HepG2 (cell line): ENCODE data around the gene HPCAL1. TPM values are rescaled to one million over a fixed set of nuclear protein-coding genes. Genes with fewer than 3 reads are reported as not detected.

Source experiments
- DNMT1 ChIP-seq: sonication (generic); formaldehyde crosslinking; IDR thresholded peaks from 2 replicates; pipeline ENCODE4 v1.5.1; 2020; ENCODE audit warnings: mild to moderate bottlenecking, missing genetic modification reagents
- DPF2 ChIP-seq: sonication (generic); formaldehyde crosslinking; IDR thresholded peaks from 2 replicates; pipeline ENCODE4 v1.4.0; 2020; ENCODE audit warnings: mild to moderate bottlenecking, low read depth, missing genetic modification reagents, borderline replicate concordance
- KMT2A ChIP-seq: sonication (generic); formaldehyde crosslinking; IDR thresholded peaks from 2 replicates; pipeline ENCODE4 v1.4.0; 2020; ENCODE audit warnings: missing genetic modification reagents
- SMYD3 ChIP-seq: sonication (generic); formaldehyde crosslinking; IDR thresholded peaks from 2 replicates; pipeline ENCODE4 v1.8.1; 2023; ENCODE audit warnings: mild to moderate bottlenecking, missing genetic modification reagents
- TCF12 ChIP-seq, 2 experiments: fragments of 450-650 bp in 1 of 2; sonication (generic) in 1 of 2; formaldehyde crosslinking in 1 of 2; IDR thresholded peaks; 2 replicates each; pipeline versions ENCODE4 v1.6.1 to v1.8.0; 2017 to 2022; ENCODE audit warnings: antibody characterized with exemption in 1 of 2, mild to moderate bottlenecking in 1 of 2, missing genetic modification reagents in 1 of 2, moderate library complexity in 1 of 2
- XBP1 ChIP-seq: sonication (generic); formaldehyde crosslinking; IDR thresholded peaks from 2 replicates; pipeline ENCODE4 v1.5.0; 2020; ENCODE audit warnings: missing genetic modification reagents
- ZEB1 ChIP-seq: IDR thresholded peaks from 2 replicates; pipeline ENCODE4 v1.6.1; 2012; ENCODE audit warnings: mild to moderate bottlenecking, low read depth, inconsistent platforms; ENCODE audit not compliant: insufficient replicate concordance
- ZNF235 ChIP-seq: sonication (generic); formaldehyde crosslinking; IDR thresholded peaks from 2 replicates; pipeline ENCODE4 v1.8.1; 2023; ENCODE audit warnings: mild to moderate bottlenecking, missing genetic modification reagents, borderline replicate concordance
- polyA plus RNA-seq, 8 experiments: library from polyadenylated mRNA; depleted of rRNA in 3 of 8; stranded (reverse) in 7 of 8; unstranded in 1 of 8; fragments of >200 nt; fragmentation: Illumina TruSeq in 4 of 8; extraction: Trizol in 4 of 8; gene quantifications; 2 replicates each; pipeline versions ENCODE4 v1.2.1 to v1.2.3, GENCODE V29; 2011 to 2016; ENCODE audit warnings: low read depth in 4 of 8, missing spikeins in 1 of 8, mixed read lengths in 1 of 8; ENCODE audit not compliant: insufficient read depth in 1 of 8
- total RNA-seq, 5 experiments: library from RNA; depleted of rRNA; stranded (reverse); fragments of >200 nt; fragmentation: Illumina TruSeq; extraction: Trizol; gene quantifications; 2 replicates each; pipeline ENCODE4 v1.2.3, GENCODE V29; 2016; ENCODE audit warnings: low read depth in 1 of 5
- TF ChIP-seq, protein P1 (sequence below): sonication (generic); formaldehyde crosslinking; IDR thresholded peaks from 2 replicates; pipeline ENCODE4 v1.5.0; 2020; ENCODE audit warnings: mild to moderate bottlenecking, missing genetic modification reagents
- TF ChIP-seq, protein P2 (sequence below): sonication (generic); formaldehyde crosslinking; IDR thresholded peaks from 2 replicates; pipeline ENCODE4 v1.4.0; 2020; ENCODE audit warnings: mild to moderate bottlenecking, missing genetic modification reagents
- TF ChIP-seq, protein P3 (sequence below): sonication (generic); formaldehyde crosslinking; IDR thresholded peaks from 2 replicates; pipeline ENCODE4 v1.5.0; 2020; ENCODE audit warnings: missing genetic modification reagents
- TF ChIP-seq, protein P4 (sequence below): sonication (generic); formaldehyde crosslinking; IDR thresholded peaks from 2 replicates; pipeline ENCODE4 v1.4.0; 2020; ENCODE audit warnings: missing genetic modification reagents

HPCAL1 gene
- total and polyA plus RNA-seq, 2 of the 13 experiments (the other 11 are each of a cell fraction or from before 2014, with no cell fraction given), result 29.5 to 29.9 TPM

GRCh38 chr2:10448576-10449485, 146.1 kb downstream of the HPCAL1 start (continued):
- TF ChIP-seq, protein P1, sequence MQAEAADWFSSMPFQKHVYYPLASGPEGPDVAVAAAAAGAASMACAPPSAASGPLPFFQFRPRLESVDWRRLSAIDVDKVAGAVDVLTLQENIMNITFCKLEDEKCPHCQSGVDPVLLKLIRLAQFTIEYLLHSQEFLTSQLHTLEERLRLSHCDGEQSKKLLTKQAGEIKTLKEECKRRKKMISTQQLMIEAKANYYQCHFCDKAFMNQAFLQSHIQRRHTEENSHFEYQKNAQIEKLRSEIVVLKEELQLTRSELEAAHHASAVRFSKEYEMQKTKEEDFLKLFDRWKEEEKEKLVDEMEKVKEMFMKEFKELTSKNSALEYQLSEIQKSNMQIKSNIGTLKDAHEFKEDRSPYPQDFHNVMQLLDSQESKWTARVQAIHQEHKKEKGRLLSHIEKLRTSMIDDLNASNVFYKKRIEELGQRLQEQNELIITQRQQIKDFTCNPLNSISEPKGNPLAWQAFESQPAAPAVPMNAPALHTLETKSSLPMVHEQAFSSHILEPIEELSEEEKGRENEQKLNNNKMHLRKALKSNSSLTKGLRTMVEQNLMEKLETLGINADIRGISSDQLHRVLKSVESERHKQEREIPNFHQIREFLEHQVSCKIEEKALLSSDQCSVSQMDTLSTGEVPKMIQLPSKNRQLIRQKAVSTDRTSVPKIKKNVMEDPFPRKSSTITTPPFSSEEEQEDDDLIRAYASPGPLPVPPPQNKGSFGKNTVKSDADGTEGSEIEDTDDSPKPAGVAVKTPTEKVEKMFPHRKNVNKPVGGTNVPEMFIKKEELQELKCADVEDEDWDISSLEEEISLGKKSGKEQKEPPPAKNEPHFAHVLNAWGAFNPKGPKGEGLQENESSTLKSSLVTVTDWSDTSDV (CRISPR knock-in tag), result peak; percentile 100
- TF ChIP-seq DPF2 (CRISPR knock-in tag), result peak; percentile 56; the same call in 1 of the 2 replicates
- TF ChIP-seq, protein P2, sequence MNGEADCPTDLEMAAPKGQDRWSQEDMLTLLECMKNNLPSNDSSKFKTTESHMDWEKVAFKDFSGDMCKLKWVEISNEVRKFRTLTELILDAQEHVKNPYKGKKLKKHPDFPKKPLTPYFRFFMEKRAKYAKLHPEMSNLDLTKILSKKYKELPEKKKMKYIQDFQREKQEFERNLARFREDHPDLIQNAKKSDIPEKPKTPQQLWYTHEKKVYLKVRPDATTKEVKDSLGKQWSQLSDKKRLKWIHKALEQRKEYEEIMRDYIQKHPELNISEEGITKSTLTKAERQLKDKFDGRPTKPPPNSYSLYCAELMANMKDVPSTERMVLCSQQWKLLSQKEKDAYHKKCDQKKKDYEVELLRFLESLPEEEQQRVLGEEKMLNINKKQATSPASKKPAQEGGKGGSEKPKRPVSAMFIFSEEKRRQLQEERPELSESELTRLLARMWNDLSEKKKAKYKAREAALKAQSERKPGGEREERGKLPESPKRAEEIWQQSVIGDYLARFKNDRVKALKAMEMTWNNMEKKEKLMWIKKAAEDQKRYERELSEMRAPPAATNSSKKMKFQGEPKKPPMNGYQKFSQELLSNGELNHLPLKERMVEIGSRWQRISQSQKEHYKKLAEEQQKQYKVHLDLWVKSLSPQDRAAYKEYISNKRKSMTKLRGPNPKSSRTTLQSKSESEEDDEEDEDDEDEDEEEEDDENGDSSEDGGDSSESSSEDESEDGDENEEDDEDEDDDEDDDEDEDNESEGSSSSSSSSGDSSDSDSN (CRISPR knock-in tag), result peak; percentile 93
- TF ChIP-seq, protein P3, sequence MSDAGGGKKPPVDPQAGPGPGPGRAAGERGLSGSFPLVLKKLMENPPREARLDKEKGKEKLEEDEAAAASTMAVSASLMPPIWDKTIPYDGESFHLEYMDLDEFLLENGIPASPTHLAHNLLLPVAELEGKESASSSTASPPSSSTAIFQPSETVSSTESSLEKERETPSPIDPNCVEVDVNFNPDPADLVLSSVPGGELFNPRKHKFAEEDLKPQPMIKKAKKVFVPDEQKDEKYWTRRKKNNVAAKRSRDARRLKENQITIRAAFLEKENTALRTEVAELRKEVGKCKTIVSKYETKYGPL (CRISPR knock-in tag), result peak; percentile 96
- TF ChIP-seq KMT2A (CRISPR knock-in tag), result peak; percentile 94
- TF ChIP-seq XBP1 (CRISPR knock-in tag), result peak; percentile 95; the same call in 1 of the 2 replicates
- no peak for TF ChIP-seq TCF12 (IDR thresholded peaks at IDR 0.05)
- 0 out of 2 replicates have a peak, but pooled peaks have one; percentile 78 for TF ChIP-seq TCF12 (CRISPR knock-in tag; IDR thresholded peaks at IDR 0.05)
- TF ChIP-seq, protein P4, sequence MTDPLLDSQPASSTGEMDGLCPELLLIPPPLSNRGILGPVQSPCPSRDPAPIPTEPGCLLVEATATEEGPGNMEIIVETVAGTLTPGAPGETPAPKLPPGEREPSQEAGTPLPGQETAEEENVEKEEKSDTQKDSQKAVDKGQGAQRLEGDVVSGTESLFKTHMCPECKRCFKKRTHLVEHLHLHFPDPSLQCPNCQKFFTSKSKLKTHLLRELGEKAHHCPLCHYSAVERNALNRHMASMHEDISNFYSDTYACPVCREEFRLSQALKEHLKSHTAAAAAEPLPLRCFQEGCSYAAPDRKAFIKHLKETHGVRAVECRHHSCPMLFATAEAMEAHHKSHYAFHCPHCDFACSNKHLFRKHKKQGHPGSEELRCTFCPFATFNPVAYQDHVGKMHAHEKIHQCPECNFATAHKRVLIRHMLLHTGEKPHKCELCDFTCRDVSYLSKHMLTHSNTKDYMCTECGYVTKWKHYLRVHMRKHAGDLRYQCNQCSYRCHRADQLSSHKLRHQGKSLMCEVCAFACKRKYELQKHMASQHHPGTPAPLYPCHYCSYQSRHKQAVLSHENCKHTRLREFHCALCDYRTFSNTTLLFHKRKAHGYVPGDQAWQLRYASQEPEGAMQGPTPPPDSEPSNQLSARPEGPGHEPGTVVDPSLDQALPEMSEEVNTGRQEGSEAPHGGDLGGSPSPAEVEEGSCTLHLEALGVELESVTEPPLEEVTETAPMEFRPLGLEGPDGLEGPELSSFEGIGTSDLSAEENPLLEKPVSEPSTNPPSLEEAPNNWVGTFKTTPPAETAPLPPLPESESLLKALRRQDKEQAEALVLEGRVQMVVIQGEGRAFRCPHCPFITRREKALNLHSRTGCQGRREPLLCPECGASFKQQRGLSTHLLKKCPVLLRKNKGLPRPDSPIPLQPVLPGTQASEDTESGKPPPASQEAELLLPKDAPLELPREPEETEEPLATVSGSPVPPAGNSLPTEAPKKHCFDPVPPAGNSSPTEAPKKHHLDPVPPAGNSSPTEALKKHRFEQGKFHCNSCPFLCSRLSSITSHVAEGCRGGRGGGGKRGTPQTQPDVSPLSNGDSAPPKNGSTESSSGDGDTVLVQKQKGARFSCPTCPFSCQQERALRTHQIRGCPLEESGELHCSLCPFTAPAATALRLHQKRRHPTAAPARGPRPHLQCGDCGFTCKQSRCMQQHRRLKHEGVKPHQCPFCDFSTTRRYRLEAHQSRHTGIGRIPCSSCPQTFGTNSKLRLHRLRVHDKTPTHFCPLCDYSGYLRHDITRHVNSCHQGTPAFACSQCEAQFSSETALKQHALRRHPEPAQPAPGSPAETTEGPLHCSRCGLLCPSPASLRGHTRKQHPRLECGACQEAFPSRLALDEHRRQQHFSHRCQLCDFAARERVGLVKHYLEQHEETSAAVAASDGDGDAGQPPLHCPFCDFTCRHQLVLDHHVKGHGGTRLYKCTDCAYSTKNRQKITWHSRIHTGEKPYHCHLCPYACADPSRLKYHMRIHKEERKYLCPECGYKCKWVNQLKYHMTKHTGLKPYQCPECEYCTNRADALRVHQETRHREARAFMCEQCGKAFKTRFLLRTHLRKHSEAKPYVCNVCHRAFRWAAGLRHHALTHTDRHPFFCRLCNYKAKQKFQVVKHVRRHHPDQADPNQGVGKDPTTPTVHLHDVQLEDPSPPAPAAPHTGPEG (CRISPR knock-in tag), result peak; percentile 98
- TF ChIP-seq DNMT1 (CRISPR knock-in tag), result peak; percentile 95
- peak; percentile 98 for TF ChIP-seq SMYD3 (CRISPR knock-in tag)
- TF ChIP-seq ZEB1, result peak; percentile 46
- peak; percentile 98; the same call in 1 of the 2 replicates for TF ChIP-seq ZNF235 (CRISPR knock-in tag)
